ENCODE measurements around the gene OR4D9. TPM values are rescaled to one million over a fixed set of nuclear protein-coding genes. Genes with fewer than 3 reads are reported as not detected.
A peak's percentile ranks its signal among the peaks of the same experiment; 100 is the strongest.

Gene OR4D9
- total RNA-seq, 1 experiment from 2014 or later: not detected

DNA sequence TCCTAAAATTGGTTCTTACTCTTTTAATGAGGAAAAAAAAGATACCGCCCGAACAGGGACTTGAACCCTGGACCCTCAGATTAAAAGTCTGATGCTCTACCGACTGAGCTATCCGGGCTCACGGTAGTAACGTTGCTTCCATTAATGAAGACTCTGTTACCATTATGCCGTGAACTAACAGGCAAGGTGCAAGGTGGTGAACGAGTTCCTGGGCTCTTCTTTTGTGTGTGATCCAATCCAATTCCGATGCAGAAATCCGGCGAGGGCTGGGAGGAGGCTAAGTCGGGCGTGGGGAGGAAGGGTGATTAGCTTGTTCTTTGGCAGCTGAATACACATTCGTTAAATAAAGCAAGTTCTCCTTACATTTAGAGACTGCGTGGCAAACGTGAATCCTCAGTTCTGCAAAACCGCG, 49.0 kb downstream of the OR4D9 start:
- H4K5ac ChIP-seq (ENCODE audit: insufficient read length, low read depth, low read length): no peak overlapping the region
- H2AFZ ChIP-seq (ENCODE audit: low read length): no peak overlapping the region
- H3K4me1 ChIP-seq (ENCODE audit: insufficient read depth, low read length): no peaks in the 10 kb centered on the region
- no peaks in the 10 kb centered on the region for H4K20me1 ChIP-seq (ENCODE audit: control insufficient read depth, insufficient read depth, insufficient read length)
- H2AK5ac ChIP-seq (ENCODE audit: insufficient read length, low read length): no peak overlapping the region
- no peak overlapping the region for H2BK5ac ChIP-seq (ENCODE audit: insufficient read length, low read length)
- H3K9ac ChIP-seq (ENCODE audit: extremely low read depth, insufficient read length, low read length): peak overlapping the region; percentile 5
- H3K18ac ChIP-seq (ENCODE audit: insufficient read length, low read depth, low read length): no peak overlapping the region
- no peak overlapping the region for H4K91ac ChIP-seq (ENCODE audit: insufficient read length, low read depth, low read length)
- H3T11ph ChIP-seq (ENCODE audit: low read length): no peak overlapping the region
- Mint-ChIP-seq H3K27me3 (ENCODE audit: low read depth) (peaks cover 13% of the 10 kb centered on the region), H3K4me1 (peaks cover 17 to 28% of the 10 kb centered on the region in 2 experiments), H3K4me3 (peak overlapping the region; percentile 91 to 94), H3K27ac (peak overlapping the region in 2 of 3 experiments; percentile 75 to 90; a peak in 4 of 7 replicates), H3K36me3 (ENCODE audit: insufficient read depth in 1 of 3, low read depth in 3 of 3) (peaks cover 0 to 2% (median 0%) of the 10 kb centered on the region in 3 experiments; a peak in 2 of 7 replicates), H3K9me3 (peaks cover 4% of the 10 kb centered on the region in 2 experiments; a peak in 3 of 5 replicates)
- peak; percentile 88 for DNase-seq
- no peak overlapping the region for H3K14ac ChIP-seq (ENCODE audit: insufficient read depth, low read length)
- H3K27ac ChIP-seq (ENCODE audit: insufficient read length, low read depth, low read length): no peak overlapping the region
- no peak overlapping the region for H2BK12ac ChIP-seq (ENCODE audit: insufficient read length, low read depth, low read length)
- H3K79me1 ChIP-seq (ENCODE audit: insufficient read depth, low read depth, low read length, poor library complexity, severe bottlenecking): no peaks in the 10 kb centered on the region
- peak overlapping the region; percentile 62 for H3K4me2 ChIP-seq (ENCODE audit: insufficient read depth, insufficient read length, low read length)
- no peak overlapping the region for H2BK15ac ChIP-seq (ENCODE audit: low read depth, low read length)
- TF ChIP-seq CTCF (conservative IDR thresholded peaks at IDR 0.05): no peak
- no CpG with 5 or more reads among the region's 18 CpGs for WGBS (ENCODE audit: extremely low coverage, insufficient read length, low lambda C conversion rate)
- peaks cover 20% of the 10 kb centered on the region for H3K23me2 ChIP-seq (ENCODE audit: insufficient read length, low read depth, low read length, poor library complexity, severe bottlenecking)
- no peaks in the 10 kb centered on the region for H3K9me3 ChIP-seq (ENCODE audit: control insufficient read depth, low read depth, low read length)
- no peak overlapping the region for H3K56ac ChIP-seq (ENCODE audit: insufficient read length, low read depth, low read length)
- no peak overlapping the region for H3K4ac ChIP-seq (ENCODE audit: low read depth, low read length)
- no peak overlapping the region for H2BK120ac ChIP-seq (ENCODE audit: low read depth, low read length, poor library complexity, severe bottlenecking)
- no peak overlapping the region for H4K8ac ChIP-seq (replicated peaks; ENCODE audit: insufficient read length, low read depth, low read length)
- no peaks in the 10 kb centered on the region for H3K79me2 ChIP-seq (ENCODE audit: insufficient read depth, low read length)
- no peak overlapping the region for H3K23ac ChIP-seq (ENCODE audit: insufficient read length, low read depth, low read length)
- H3K27me3 ChIP-seq (ENCODE audit: insufficient read depth, low read length): no peaks in the 10 kb centered on the region
- H2BK20ac ChIP-seq (ENCODE audit: low read depth, low read length, poor library complexity, severe bottlenecking): no peak overlapping the region

Measured in H9 (cell line).